Coronary artery (tissue), 2 donors: ENCODE results near the gene QKI.

Experiments
- DNase-seq: peaks from one replicate; pipeline ENCODE4 v3.0.0-alpha.2; 2017; ENCODE audit warnings: low spot score
- H3K27ac ChIP-seq, 2 donors: fragments of 200-600 bp; sonication (generic); one replicate each; pipeline ENCODE4 v1.5.1; 2016 to 2019
- H3K4me3 ChIP-seq: fragments of 200-600 bp; sonication (generic); 2 replicates; pipeline ENCODE4 v1.5.1; 2016; ENCODE audit warnings: mild to moderate bottlenecking, moderate library complexity
- TF ChIP-seq, protein P1 (sequence below): fragments of 200-600 bp; sonication (generic); IDR thresholded peaks from one replicate; pipeline ENCODE4 v1.5.1; 2019; ENCODE audit warnings: antibody characterized with exemption

QKI gene

DNA sequence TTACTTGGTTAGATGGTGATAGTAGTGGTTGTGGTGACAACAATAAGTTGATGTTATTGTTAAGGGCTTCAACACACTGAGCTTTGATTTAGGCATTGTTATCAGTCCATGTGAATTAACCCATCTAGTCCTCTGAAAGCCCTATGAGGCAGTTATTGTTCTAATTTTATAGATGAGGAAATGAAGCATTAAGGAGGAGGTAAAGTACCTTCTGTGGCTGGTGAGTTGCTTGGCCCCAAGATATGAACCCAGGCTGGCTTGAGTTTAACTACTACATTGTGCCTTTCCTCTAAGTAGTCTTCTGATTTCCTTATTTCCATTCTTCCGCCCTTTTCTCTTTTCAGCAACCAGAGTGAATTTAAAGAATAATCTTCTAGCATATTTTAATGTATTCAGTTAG lies 81.7 kb downstream of the QKI start:
- TF ChIP-seq, protein P1, sequence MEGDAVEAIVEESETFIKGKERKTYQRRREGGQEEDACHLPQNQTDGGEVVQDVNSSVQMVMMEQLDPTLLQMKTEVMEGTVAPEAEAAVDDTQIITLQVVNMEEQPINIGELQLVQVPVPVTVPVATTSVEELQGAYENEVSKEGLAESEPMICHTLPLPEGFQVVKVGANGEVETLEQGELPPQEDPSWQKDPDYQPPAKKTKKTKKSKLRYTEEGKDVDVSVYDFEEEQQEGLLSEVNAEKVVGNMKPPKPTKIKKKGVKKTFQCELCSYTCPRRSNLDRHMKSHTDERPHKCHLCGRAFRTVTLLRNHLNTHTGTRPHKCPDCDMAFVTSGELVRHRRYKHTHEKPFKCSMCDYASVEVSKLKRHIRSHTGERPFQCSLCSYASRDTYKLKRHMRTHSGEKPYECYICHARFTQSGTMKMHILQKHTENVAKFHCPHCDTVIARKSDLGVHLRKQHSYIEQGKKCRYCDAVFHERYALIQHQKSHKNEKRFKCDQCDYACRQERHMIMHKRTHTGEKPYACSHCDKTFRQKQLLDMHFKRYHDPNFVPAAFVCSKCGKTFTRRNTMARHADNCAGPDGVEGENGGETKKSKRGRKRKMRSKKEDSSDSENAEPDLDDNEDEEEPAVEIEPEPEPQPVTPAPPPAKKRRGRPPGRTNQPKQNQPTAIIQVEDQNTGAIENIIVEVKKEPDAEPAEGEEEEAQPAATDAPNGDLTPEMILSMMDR = no peak
- no peak for DNase-seq
- Histone ChIP-seq H3K4me3 (no peak overlapping the region), H3K27ac (no peak overlapping the region)

DNA sequence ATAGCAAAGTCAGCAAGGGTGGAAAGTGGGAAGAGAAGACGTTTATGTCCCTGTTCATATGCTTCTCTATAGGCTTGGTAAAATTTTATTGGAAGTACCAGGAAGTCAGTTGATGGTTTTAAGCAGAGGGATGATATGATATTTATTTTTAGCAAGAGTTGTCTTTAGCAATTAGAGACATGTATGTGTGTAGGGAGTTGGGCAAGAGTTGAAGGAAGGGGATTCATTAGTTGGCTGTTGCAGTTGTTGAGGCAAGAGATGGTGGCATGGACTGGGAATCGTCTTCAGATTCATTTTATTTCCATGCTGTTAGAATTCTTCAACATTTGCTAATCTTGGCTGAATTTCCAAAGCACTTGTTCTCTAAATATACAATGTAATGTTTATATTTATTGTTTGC lies 85.6 kb downstream of the QKI start:
- no peak overlapping the region for H3K27ac ChIP-seq
- TF ChIP-seq, protein P1 = no peak
- no peak for DNase-seq

DNA sequence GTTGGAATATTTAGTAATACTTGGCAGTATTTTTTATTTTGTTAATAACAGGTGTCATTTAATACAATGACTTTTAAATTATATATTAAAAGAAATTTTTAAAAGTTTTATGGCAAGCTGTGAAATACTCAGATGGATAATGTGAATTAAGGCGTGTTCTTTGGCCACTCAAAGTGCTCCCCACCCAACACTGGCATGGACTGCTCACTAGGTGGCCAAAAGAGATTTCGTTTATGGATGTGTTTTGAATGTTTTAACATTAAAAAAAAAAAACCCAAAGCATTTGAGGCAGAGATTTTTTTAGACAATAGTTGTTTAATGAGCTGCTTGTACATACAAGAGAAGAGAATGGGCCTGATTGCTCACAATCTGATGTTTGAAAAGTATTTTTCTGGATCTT lies 86.5 kb downstream of the QKI start:
- DNase-seq = no peak
- TF ChIP-seq, protein P1 = no peak
- no peak overlapping the region for H3K27ac ChIP-seq
- H3K4me3 ChIP-seq = no peak overlapping the region

More for the DNA sequence above, 85.6 kb downstream of the QKI start:
- no peak overlapping the region for H3K4me3 ChIP-seq

DNA sequence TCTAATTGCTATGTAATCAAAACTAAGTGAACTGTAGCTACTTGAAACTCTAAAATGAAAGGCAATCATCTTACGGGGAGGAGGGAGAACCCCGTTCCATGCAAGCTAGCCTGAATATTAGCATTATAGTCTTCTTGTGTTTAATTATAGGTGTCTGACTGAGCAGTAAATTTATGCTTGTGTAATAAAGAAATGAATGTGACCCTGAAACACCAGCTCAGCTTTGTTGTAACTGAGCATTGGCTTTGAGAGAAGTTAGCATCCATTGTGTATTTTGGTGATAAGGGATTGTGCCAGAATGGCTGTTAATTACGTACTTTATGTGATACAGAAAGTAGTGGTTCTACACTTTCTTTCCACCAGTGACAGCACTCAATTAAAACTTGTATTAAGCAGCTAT lies 86.9 kb downstream of the QKI start:
- DNase-seq = no peak
- H3K27ac ChIP-seq = no peak overlapping the region
- H3K4me3 ChIP-seq = no peak overlapping the region
- TF ChIP-seq, protein P1 = no peak

DNA sequence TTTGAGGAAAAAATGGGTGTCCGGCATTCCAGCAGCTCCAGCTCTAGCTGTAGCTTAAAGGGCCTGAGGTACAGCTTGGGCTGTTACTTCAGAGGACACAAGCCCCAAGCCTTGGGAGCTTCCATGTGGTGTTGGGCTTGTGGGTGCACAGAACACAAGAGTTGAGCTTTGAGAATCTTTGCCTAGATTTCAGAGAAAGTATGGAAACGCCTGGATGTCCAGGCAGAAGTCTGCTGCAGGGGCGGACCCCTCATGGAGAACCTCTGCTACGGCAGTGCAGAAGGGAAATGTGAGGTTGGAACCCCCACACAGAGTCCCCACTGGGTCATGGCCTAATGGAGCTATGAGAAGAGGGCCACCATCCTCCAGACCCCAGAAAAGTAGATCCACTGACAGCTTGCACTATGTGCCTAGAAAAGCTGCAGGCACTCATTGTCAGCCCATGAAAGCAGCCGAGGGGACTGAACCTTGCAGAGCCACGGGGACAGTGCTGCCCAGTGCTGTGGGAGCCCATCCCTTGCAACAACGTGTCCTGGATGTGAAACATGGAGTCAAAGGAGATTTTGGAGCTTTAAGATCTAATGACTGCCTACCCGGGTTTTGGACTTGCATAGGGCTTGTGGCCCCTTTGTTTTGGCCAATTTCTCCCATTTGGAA lies 90.6 kb downstream of the QKI start:
- TF ChIP-seq, protein P1 = no peak
- H3K4me3 ChIP-seq = no peak overlapping the region
- no peak overlapping the region for H3K27ac ChIP-seq
- DNase-seq = no peak

DNA sequence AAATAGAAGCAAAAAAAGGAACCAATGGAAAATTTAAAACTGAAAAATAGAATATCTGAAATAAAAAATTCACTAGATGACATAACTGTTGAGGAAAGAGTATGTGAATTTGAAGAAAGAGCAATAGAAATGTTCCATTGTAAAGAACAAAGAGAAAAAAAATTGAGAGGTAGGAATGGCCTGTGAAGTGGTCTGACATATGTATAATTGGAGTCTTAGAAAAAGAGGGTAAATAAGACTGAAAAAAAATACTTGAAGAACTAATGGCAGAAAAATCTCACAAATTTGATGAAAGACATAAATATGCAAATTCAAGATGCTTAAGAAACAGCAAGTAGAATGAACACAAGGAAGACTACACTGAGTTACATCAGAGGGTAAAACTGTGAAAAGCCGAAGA lies 93.4 kb downstream of the QKI start:
- Histone ChIP-seq H3K4me3 (no peak overlapping the region), H3K27ac (no peak overlapping the region)
- no peak for DNase-seq
- TF ChIP-seq, protein P1 = no peak

DNA sequence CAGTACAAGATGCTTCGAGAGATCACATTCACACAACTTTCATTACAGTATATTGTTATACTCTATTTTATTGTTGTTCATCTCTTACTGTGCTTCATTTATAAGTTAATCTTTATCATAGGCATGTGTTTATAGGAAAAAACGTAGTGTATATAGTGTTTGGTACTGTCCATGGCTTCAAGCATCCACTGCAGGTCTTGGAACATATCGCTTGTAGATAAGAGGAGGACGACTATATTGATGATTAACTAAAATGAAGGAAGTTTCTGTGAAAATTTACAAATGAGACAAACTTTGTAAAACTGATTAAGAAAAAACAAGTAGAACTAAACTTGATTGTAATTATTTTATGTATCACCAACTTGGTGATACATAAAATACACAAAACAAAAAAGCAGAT lies 98.5 kb downstream of the QKI start:
- TF ChIP-seq, protein P1 = no peak
- no peak overlapping the region for H3K4me3 ChIP-seq
- no peak overlapping the region for H3K27ac ChIP-seq
- DNase-seq = no peak
